HUES6 (cell line): ENCODE measurements around the gene ERP29.
"Not testable (repeated sequence)": the region's sequence is repeated elsewhere in the genome, so short reads cannot be mapped to it uniquely, and the experiment has no call there.

ENCODE experiments used
- H3K27ac ChIP-seq: 2 replicates; pipeline ENCODE4 v1.7.0; 2013; ENCODE audit warnings: low read depth, mild to moderate bottlenecking, low read length, inconsistent platforms
- H3K27me3 ChIP-seq: 2 replicates; pipeline ENCODE4 v1.6.1; 2013; ENCODE audit warnings: low read length; ENCODE audit not compliant: control insufficient read depth, insufficient read depth
- H3K36me3 ChIP-seq: 2 replicates; pipeline ENCODE4 v1.6.1; 2013; ENCODE audit warnings: low read length; ENCODE audit not compliant: control insufficient read depth, insufficient read depth
- H3K4me1 ChIP-seq: 2 replicates; pipeline ENCODE4 v1.6.1; 2013; ENCODE audit warnings: low read length; ENCODE audit not compliant: control insufficient read depth, insufficient read depth
- H3K4me3 ChIP-seq: 2 replicates; pipeline ENCODE4 v1.5.1; 2013; ENCODE audit warnings: low read depth, low read length
- H3K9ac ChIP-seq: one replicate; pipeline ENCODE4 v1.6.1; 2013; ENCODE audit warnings: mild to moderate bottlenecking, low read length
- H3K9me3 ChIP-seq: 2 replicates; pipeline ENCODE4 v1.6.1; 2013; ENCODE audit warnings: low read depth, low read length; ENCODE audit not compliant: control insufficient read depth, insufficient read depth

The ERP29 gene

GRCh38 chr12:111991946-111992345 lies 21.3 kb upstream of the ERP29 start:
- H3K9me3 ChIP-seq = no peaks in the 10 kb centered on the region
- no peak overlapping the region for H3K9ac ChIP-seq
- H3K4me1 ChIP-seq = no peaks in the 10 kb centered on the region
- no peak overlapping the region for H3K4me3 ChIP-seq
- H3K36me3 ChIP-seq = no peaks in the 10 kb centered on the region
- H3K27me3 ChIP-seq = no peaks in the 10 kb centered on the region
- H3K27ac ChIP-seq = no peak overlapping the region

GRCh38 chr12:111992464-111992863 lies 20.8 kb upstream of the ERP29 start:
- Histone ChIP-seq H3K4me3 (no peak overlapping the region), H3K27ac (no peak overlapping the region), H3K9me3 (no peaks in the 10 kb centered on the region), H3K9ac (no peak overlapping the region), H3K27me3 (no peaks in the 10 kb centered on the region), H3K4me1 (no peaks in the 10 kb centered on the region), H3K36me3 (no peaks in the 10 kb centered on the region)

GRCh38 chr12:111993292-111994150 lies 19.7 kb upstream of the ERP29 start:
- no peak overlapping the region for H3K9ac ChIP-seq
- no peaks in the 10 kb centered on the region for H3K27me3 ChIP-seq
- no peak overlapping the region for H3K4me3 ChIP-seq
- H3K27ac ChIP-seq = no peak overlapping the region
- H3K9me3 ChIP-seq = no peaks in the 10 kb centered on the region
- H3K4me1 ChIP-seq = no peaks in the 10 kb centered on the region
- no peaks in the 10 kb centered on the region for H3K36me3 ChIP-seq

- H3K36me3 ChIP-seq, H3K27ac ChIP-seq, H3K4me3 ChIP-seq, H3K9me3 ChIP-seq, H3K27me3 ChIP-seq, H3K4me1 ChIP-seq, H3K9ac ChIP-seq: not testable (repeated sequence)
These were observed 18.8 kb upstream of the ERP29 start for GRCh38 chr12:111994211-111995111.

GRCh38 chr12:111995782-111996480 lies 17.3 kb upstream of the ERP29 start:
- H3K9me3 ChIP-seq = no peaks in the 10 kb centered on the region
- no peak overlapping the region for H3K9ac ChIP-seq
- no peaks in the 10 kb centered on the region for H3K27me3 ChIP-seq
- no peak overlapping the region for H3K27ac ChIP-seq
- H3K4me3 ChIP-seq = no peak overlapping the region
- no peaks in the 10 kb centered on the region for H3K4me1 ChIP-seq
- H3K36me3 ChIP-seq = no peaks in the 10 kb centered on the region

DNA sequence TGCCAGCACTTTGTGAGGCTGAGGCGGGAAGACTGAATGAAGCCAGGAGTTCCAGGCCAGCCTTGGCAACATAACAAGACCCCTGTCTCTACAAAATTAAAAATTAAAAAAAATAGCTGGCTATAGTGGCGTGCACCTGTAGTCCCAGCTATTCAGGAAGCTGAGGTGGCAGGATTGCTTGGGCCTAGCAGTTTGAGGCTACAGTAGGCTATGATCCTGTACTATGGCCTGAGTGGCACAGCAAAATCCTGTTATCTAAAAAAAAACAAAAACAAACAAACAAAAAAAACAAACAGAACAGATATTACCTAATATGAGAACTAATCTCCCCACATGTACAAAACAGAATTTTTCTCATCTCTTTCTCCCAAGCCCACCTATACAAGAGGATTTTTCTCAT lies 15.9 kb upstream of the ERP29 start:
- Histone ChIP-seq H3K27me3 (no peaks in the 10 kb centered on the region), H3K36me3 (no peaks in the 10 kb centered on the region), H3K4me1 (no peaks in the 10 kb centered on the region), H3K4me3 (no peak overlapping the region), H3K9ac (no peak overlapping the region), H3K9me3 (no peaks in the 10 kb centered on the region), H3K27ac (no peak overlapping the region)

DNA sequence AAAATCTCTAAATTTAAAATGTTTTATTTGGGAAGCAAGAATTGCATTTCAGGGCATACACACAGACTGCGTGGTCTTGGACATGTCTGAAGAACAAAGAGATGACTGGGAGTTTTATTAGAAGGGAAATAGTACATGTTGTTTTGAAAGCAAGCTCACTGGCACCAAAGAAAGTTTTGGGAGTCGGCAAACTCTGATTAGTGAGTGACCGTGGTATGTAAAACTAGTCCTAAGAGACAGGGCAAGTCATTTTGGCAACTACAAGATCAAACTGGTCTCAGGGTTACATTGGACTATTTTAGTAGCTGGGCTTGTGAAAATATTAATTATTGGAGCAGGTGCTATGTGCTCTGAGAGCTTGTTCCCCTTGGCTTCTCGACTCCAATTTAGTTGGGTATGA lies 15.2 kb upstream of the ERP29 start:
- Histone ChIP-seq H3K27me3 (no peaks in the 10 kb centered on the region), H3K9me3 (no peaks in the 10 kb centered on the region), H3K9ac (no peak overlapping the region), H3K4me3 (no peak overlapping the region), H3K4me1 (no peaks in the 10 kb centered on the region), H3K36me3 (no peaks in the 10 kb centered on the region), H3K27ac (no peak overlapping the region)

- H3K9me3 ChIP-seq, H3K4me1 ChIP-seq, H3K4me3 ChIP-seq, H3K27ac ChIP-seq, H3K9ac ChIP-seq, H3K36me3 ChIP-seq, H3K27me3 ChIP-seq: not testable (repeated sequence)
These were observed 14.1 kb upstream of the ERP29 start for GRCh38 chr12:111999129-111999528.

- Histone ChIP-seq H3K36me3 (no peaks in the 10 kb centered on the region), H3K9ac (no peak overlapping the region), H3K9me3 (no peaks in the 10 kb centered on the region), H3K4me3 (no peak overlapping the region), H3K4me1 (peaks cover 5% of the 10 kb centered on the region; the same call in 1 of the 2 replicates), H3K27ac (no peak overlapping the region), H3K27me3 (no peaks in the 10 kb centered on the region)
These were observed 12.4 kb upstream of the ERP29 start for GRCh38 chr12:112000820-112001219.

GRCh38 chr12:112001576-112001975 lies 11.7 kb upstream of the ERP29 start:
- Histone ChIP-seq H3K4me3 (no peak overlapping the region), H3K36me3 (no peaks in the 10 kb centered on the region), H3K9ac (no peak overlapping the region)

GRCh38 chr12:112004041-112004440 lies 9.2 kb upstream of the ERP29 start:
- no peaks in the 10 kb centered on the region for H3K27me3 ChIP-seq
- peaks cover 15% of the 10 kb centered on the region for H3K4me1 ChIP-seq
- no peak overlapping the region for H3K9ac ChIP-seq

More at GRCh38 chr12:112001576-112001975, 11.7 kb upstream of the ERP29 start:
- H3K27ac ChIP-seq = no peak overlapping the region
- no peaks in the 10 kb centered on the region for H3K27me3 ChIP-seq
- no peaks in the 10 kb centered on the region for H3K9me3 ChIP-seq
- H3K4me1 ChIP-seq = peaks cover 8% of the 10 kb centered on the region

More at GRCh38 chr12:112004041-112004440, 9.2 kb upstream of the ERP29 start:
- no peak overlapping the region for H3K27ac ChIP-seq
- H3K4me3 ChIP-seq = no peak overlapping the region
- no peaks in the 10 kb centered on the region for H3K9me3 ChIP-seq
- no peaks in the 10 kb centered on the region for H3K36me3 ChIP-seq
